C1 segment of cervical spinal cord (tissue), 14 donors: Measurements from ENCODE around the gene CTSC.
A peak's percentile ranks its signal among the peaks of the same experiment; 100 is the strongest.
"Not testable (repeated sequence)": the region's sequence is repeated elsewhere in the genome, so short reads cannot be mapped to it uniquely, and the experiment has no call there.

Source experiments
- DNase-seq, 14 donors: peaks; one replicate each; lab custom pipeline; 2025; lab: John Stamatoyannopoulos, UW

CTSC gene

DNA sequence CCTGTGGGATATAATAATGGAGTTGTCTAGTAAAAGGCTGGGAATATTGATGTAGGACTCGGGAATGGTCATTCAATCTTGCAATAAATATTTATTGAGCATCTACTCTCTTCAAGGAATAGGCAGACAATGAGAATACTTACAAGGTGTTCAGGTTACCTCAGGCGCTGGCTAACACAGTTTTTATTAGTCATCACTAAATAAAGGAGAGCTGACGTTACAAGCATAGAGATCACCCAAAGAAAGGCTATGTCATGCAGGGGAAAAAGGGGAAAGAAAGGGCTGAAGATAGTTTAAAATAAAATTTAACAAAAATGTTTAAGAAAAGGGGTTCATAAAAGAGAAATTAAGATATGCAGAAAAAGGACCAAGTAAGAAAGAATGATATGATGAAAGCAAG lies 15.8 kb upstream of the CTSC start:
- DNase-seq, result no peak

DNA sequence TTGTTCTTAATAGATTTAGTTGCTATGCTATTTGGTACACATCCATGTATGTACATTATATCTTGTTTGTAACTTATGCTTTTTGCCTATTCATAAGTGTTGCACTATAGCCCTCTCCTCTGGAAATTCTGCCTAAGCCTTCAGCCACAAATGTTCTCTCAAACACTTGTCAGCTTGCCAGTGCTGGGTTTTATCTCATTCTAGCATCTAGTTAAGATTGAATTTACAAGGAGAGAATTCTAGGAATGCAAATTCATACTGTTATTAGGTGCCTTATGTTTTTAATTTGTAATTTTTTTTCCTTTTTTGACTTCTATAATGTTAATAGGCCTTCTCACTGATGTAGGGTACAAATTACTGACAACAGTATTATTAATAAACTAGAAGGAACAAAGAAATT lies 14.6 kb upstream of the CTSC start:
- DNase-seq, result no peak

DNA sequence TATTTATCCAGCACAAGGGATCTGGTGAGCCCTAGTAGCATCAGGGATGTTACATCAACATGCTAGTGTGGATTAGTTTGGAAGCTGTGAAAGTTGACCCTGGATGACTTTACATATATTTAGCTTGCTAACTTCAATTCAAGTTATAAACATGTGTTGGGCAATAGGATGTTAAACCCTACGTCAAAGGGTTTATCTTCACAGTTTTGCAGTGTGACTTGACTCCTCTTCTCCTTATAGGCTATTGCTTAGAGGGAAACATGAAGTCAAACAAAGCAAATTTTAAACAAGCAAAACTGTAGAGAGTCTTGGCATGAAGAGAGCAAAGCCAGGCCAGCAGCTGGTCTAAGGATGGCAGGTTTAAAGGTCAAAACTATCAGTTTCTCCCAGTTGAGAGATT lies 11.3 kb upstream of the CTSC start:
- DNase-seq, result no peak

DNA sequence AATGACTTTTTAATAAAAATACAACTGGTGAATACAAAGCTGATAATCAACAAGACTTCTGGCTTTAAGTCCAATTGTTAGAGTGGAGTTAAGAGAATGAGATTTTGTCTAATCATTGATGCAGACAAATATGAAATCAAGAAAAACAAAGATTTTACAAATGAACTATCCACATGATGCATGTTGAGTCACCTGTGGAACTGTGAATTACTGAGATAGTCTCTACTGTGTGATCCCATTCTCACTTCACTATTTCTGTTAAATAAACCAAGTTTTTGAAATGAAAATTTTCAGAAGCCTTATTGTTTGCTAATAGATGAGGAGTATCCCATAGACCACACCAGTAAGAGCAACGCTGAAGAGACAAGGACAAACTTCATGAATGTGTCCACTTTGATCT lies 8.4 kb upstream of the CTSC start:
- DNase-seq, result no peak

GRCh38 chr11:88345408-88345807 lies 7.9 kb upstream of the CTSC start:
- DNase-seq, result no peak

- no peak for DNase-seq
These were observed 7.3 kb upstream of the CTSC start for GRCh38 chr11:88344869-88345268.

- DNase-seq, result no peak
These were observed 4.2 kb upstream of the CTSC start for GRCh38 chr11:88341522-88342251.

GRCh38 chr11:88340366-88340935 lies 2.9 kb upstream of the CTSC start:
- DNase-seq, result no peak

DNA sequence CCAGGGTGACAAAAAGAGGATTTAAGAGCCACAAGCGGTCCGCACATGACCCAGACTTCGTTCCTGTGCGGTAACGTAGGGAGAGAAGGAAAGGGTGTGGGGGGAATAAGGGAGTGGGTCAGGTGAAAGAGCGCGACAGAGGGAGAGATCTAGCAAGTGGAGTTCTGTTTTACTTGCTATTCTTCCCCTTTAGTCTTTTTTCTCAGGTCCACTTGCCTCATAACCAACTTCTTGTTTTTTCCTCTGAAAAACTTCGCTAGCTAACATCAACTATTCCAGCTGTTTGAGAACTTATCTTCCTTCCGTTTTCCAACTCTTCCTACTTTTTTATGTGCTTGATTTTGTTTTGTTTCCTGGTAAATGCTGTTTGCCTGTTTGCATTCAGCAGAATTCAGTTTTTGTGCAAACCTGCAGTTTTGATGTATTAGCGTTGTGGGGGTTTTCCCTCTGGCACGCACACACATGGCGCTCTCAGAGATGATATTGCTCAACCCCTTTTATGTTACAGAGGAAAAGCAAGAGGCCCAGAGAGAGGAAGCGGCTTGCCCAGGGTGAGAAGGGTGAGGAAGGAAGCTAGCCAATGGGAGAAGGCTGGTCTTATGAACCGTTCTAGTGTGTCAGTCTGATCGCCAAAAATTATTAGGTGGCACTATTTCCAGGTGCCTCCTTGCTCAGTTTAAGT lies 592 bp upstream of the CTSC start:
- peak in 8 of 14 donors; percentile 0 to 33 (median 8) for DNase-seq

- no peak for DNase-seq
These were observed 2.3 kb downstream of the CTSC start for GRCh38 chr11:88335284-88335683.

GRCh38 chr11:88333862-88334261 lies 3.7 kb downstream of the CTSC start:
- no peak for DNase-seq

GRCh38 chr11:88332851-88333250 lies 4.7 kb downstream of the CTSC start:
- no peak for DNase-seq

- DNase-seq, result no peak
These were observed 6.6 kb downstream of the CTSC start for GRCh38 chr11:88330826-88331428.

DNA sequence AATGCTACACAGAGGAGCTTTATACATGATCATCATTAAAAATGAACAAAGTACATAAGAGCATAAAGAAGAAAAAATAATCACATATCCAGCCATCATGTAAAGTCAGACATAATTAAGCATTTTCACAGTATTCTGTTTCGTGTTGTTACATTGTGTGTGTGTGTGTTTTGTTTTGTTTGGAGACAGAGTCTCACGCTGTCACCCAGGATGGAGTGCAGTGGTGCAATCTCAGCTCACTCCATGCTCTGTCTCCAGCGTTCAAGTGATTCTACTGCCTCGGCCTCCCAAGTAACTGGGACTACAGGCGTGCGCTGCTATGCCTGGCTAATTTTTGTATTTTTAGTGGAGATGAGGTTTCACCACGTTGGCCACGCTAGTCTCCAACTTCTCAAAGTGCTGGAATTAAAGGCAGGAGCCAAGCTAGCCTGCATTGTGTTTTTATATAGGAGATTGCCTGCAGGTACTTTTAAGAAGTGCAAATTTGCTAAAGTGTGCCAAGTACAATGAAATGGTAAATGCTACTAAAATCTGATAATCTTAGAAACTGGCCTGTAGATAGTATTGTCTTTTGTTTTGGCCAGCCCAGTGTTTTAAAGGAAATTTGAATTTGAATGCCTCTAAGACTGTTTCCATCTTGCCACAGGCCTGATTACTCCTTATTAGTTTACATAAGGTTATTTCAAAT lies 7.8 kb downstream of the CTSC start:
- DNase-seq, result no peak

- no peak for DNase-seq
These were observed 9.9 kb downstream of the CTSC start for GRCh38 chr11:88327462-88328143.

- DNase-seq, result no peak
These were observed 10.5 kb downstream of the CTSC start for GRCh38 chr11:88327061-88327460.

DNA sequence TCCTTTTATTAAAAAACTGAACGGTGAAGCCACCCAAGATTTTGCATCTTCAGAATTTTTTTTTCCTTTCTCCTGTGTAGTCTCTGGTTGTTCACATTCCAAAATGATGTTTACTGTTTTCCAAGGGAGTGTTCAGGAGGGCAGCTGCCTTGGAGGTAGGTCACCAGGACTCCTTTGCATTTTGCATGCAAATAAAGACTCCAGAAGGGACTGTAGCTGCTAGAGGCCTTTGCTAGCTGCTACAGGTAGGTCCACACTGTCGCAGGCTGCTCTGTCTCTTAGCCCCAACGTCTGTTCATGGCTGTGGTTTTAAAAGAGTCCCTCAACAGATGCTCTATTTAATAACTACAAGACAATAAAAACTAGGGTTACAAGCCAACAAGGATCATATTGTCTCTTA lies 11.4 kb downstream of the CTSC start:
- DNase-seq, result no peak

- no peak for DNase-seq
These were observed 12.8 kb downstream of the CTSC start for GRCh38 chr11:88324562-88325345.

- DNase-seq, result not testable (repeated sequence)
These were observed 14.7 kb downstream of the CTSC start for GRCh38 chr11:88322881-88323280.

DNA sequence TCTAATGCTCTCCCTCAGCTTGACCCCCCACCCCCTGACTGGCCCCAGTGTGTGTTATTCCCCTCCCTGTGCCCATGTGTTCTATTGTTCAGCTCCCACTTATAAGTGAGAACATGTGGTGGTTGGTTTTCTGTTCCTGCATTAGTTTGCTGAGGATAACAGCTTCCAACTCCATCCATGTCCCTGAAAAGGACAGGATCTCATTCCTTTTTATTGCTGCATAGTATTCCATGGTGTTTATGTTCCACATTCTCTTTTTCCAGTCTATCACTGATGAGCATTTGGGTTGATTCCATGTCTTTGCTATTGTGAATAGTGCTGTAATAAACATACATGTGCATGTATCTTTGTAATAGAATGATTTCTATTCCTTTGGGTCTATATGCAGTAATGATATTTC lies 16.1 kb downstream of the CTSC start:
- not testable (repeated sequence) for DNase-seq

GRCh38 chr11:88320149-88320559 lies 17.4 kb downstream of the CTSC start:
- no peak for DNase-seq
